Suppressor macrophage treated with lipopolysaccharide for 4 hours (primary cell): ENCODE results near the gene CDKN1C.

Experiments
- DNase-seq: peaks from one replicate; pipeline ENCODE4 v3.0.0-alpha.2; 2020

Gene CDKN1C

GRCh38 chr11:2867722-2868505, 17.7 kb downstream of the CDKN1C start:
- peak; percentile 36 for DNase-seq

DNA sequence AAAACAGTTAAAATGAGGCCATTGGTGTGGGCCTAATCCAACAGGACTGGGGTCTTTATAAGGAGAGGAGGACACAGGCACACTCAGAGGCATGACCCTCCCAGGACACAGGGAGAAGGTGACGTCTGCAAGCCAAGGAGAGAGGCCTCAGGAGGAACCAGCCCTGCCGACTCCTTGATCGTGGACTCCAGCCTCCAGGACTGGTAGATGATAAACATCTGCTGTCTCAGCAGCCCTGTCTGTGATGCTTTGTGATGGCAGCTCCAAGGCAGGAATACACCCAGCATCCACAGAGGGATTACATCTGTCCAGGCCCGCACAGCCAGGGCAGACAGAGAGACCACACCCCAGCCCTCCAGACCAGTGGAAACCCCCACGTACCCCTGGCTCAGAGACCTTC, 18.4 kb downstream of the CDKN1C start:
- DNase-seq: no peak

- no peak for DNase-seq
Observed at GRCh38 chr11:2865922-2866577, 19.5 kb downstream of the CDKN1C start.

- DNase-seq: no peak
Observed at GRCh38 chr11:2864901-2865300, 20.7 kb downstream of the CDKN1C start.

DNA sequence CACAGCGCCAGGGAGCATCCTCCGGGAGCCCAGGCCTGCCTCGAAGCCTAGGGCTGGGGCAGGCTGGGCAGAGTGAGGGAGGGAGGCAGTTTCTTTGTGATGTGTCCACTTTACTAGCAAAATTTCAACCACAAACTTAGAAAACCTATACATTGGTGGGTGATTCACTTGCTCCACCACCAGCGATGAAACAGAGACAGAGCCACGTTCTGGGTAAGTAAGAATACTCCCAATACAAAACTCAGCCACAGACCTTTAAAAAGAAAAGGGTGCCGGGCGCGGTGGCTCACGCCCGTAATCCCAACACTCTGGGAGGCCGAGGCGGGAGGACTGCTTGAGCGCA, 22.3 kb downstream of the CDKN1C start:
- no peak for DNase-seq

GRCh38 chr11:2862395-2863275, 22.9 kb downstream of the CDKN1C start:
- DNase-seq: no peak

GRCh38 chr11:2860636-2861035, 24.9 kb downstream of the CDKN1C start:
- peak; percentile 30 for DNase-seq

- DNase-seq: no peak
Observed at GRCh38 chr11:2859699-2860037, 25.9 kb downstream of the CDKN1C start.

DNA sequence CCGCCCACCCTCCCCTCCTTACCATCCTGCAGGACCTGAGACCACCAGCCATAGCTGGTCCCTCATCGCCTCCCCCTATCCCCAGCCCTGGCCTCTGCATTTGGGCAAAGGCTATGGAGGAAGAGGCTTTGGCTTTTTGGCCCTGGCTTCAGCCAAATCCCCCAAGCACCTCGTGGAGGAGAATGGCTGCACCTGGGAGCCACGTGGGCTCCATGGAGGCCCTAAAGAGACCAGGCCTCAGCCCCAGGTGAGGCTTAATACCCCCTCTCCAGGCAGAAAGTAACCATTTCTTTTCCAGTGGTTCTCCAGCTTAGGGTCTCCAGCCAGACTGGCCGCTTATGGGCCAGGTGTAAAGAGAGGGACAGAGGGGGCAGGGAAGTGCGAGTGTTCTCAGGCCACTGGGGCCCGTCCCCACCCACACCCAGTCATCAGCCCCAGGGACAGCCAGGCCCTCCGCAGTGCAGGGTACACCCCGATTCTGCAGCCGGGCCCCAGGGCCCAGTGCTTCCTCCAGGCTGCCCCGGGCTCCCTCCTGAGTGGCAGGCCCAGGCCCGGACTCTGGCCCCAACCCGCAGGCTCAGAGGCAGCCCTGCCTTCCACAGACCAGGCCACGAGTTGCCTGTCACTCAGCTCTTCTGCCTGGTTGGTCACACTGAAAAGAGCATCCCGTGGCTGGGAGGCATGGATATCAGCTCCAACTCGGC, 26.4 kb downstream of the CDKN1C start:
- no peak for DNase-seq

DNA sequence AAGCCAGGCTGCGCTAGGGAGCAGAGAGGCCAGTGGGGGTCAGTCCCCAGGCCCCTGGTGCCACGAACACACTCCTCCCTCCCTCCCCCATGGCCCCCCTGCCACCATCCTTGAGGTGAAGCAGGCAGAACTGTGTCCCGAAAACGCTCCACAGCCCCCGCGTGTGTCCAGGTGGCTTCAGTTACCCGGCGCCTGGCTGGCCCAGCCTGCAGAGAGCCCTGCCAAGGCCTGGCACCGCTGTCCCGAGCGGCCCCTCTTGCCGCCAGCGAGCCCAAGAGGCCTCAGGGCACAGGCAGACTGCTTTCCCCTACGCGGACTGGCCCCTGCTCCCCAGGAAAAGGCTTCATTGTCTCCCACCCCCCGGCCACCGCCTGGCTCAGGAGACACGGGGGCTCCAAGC, 27.7 kb downstream of the CDKN1C start:
- no peak for DNase-seq

DNA sequence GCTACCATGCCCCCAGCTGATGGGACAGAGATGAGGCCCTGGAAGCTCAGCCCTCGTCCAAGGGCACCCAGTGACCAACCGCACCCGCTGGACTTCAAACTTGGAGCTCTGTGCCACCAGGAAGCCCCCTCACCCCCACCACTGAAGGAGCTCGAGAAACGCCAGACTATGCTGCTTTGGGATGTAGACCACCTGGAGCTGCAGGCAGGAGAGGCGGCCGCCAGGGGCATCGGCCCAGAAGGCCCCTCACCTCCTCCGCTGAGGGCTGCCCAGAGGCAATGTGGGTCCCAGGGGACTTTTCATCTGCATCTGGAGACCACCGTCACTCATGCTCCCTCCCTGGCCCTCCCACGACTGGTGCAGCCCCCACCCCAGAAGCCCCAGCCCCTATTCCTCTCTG, 28.3 kb downstream of the CDKN1C start:
- DNase-seq: no peak

DNA sequence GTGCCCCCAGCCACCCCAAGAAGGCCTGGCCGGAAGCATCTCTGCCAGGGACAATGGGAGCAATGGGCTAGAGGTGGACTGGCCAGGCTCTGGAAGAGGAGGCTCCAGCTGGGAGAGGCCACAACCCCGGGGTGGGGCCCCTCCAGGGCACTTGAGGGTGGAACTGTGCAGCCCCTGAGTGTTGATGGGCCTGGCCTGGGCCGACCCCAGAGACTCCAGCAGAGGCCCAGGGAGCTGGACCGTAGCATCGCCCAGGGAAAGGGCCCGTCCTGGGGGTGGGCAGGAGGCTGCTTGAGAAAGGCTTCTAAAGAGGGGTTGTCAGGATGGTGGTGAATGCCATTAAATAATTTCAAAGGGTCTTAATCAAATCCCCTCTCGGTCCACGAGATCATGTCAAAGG, 30.4 kb downstream of the CDKN1C start:
- no peak for DNase-seq

GRCh38 chr11:2853997-2854560, 31.5 kb downstream of the CDKN1C start:
- DNase-seq: no peak

DNA sequence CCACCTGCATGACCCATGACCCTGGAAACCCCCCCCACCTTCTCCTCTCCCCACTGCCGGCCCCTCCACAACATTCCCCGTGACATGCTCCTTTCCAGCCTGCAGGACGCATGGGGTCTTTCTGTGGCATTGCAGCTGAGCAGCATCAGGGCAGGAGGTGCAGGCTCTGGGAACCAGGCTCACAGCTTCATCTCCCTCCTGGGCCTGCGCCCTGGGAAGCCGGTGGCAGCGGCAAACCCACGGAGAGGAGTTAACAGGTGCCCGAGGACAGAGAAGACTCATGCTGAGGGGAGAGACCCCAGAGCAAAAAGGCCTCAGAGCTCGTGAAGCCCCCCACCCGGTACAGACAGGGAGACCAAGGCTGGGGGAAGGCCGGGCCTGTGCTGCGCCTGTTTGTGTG, 32.2 kb downstream of the CDKN1C start:
- DNase-seq: no peak

GRCh38 chr11:2849994-2850770, 35.4 kb downstream of the CDKN1C start:
- no peak for DNase-seq

DNA sequence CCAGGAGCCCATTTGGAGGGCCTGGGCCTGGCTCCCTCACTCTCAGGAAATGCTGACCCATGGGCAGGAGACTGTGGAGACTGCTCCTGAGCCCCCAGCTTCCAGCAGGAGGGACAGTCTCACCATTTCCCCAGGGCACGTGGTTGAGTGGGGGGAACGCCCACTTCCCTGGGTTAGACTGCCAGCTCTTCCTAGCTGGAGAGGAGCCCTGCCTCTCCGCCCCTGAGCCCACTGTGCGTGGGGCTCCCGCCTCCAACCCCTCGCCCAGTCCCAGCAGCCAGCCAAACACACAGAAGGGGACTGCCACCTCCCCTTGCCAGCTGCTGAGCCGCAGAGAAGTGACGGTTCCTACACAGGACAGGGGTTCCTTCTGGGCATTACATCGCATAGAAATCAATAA, 37.1 kb downstream of the CDKN1C start:
- DNase-seq: no peak

- no peak for DNase-seq
Observed at GRCh38 chr11:2847561-2847960, 38.0 kb downstream of the CDKN1C start.

DNA sequence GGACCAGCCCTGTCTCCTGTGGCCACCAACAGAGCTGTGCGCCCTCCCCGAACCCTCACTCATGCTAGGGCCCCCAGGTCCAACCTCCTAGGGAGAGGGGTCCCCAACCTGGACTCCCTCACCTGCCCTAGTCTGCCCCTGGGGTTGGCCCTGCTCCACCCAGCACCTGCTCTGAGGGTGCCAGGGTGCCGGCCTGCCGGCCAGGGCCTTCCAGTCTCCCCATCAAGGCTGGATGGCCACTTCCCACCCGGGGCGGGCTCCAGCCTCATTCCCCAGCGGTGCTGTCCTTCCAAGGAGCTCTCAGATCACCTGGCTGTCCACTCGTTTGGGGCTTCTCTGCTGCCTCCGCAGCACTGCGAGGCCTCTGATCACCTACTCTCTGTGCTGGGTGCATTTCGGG, 39.1 kb downstream of the CDKN1C start:
- no peak for DNase-seq

DNA sequence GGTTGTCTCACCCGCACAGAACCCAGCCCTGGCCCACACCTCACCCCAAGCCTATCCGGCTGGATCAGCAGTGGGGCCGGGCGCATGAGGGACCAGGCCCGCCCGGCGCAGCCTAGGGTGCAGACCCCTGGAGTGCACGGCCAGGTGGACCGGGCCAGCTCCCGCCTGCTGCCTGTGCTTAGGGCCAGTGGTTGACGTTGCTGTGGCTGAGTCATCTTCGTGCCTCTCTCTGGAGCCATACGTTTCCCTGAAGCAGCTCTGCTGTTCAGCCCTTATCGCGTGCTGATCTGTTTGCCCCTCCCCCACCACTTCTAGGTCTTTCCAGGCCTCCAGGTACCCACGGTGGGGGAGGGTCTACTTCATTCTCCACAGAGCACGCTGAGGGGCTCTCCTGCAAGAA, 39.5 kb downstream of the CDKN1C start:
- DNase-seq: no peak

DNA sequence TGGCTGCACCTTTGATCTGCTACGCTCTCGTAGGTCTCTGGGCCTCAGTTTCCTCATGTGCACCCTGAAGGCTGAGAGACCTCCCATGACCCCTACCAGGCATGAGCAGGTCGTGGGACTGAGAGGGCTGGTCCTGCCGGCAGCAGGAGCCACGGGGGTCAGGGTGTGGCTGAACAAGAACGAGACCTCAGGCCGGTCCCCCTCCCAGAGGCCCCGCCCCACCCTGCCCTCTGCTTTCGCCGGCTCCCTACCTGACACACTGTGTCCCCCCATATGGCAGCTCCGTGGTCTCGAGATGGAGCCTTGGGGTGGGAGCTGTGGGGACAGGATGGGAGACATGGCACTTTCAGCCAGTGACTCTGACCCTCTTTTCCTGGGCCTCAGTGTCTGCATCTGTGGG, 40.6 kb downstream of the CDKN1C start:
- no peak for DNase-seq

GRCh38 chr11:2844116-2844842, 41.3 kb downstream of the CDKN1C start:
- no peak for DNase-seq
